Effector CD8-positive, alpha-beta T cell (primary cell): Measurements from ENCODE around the gene LECT2.

Source experiments
- DNase-seq: peaks from one replicate; lab custom pipeline; 2025; lab: John Stamatoyannopoulos, UW

LECT2 gene

GRCh38 chr5:135978212-135978631, 23.4 kb upstream of the LECT2 start:
- DNase-seq = no peak

- no peak for DNase-seq
These were observed 22.7 kb upstream of the LECT2 start for GRCh38 chr5:135977375-135977928.

GRCh38 chr5:135976216-135976615, 21.4 kb upstream of the LECT2 start:
- DNase-seq = no peak

GRCh38 chr5:135975122-135975521, 20.3 kb upstream of the LECT2 start:
- DNase-seq = no peak

- DNase-seq = no peak
These were observed 19.3 kb upstream of the LECT2 start for GRCh38 chr5:135974021-135974600.

- DNase-seq = no peak
These were observed 18.7 kb upstream of the LECT2 start for GRCh38 chr5:135973323-135974020.

GRCh38 chr5:135971701-135972100, 16.9 kb upstream of the LECT2 start:
- DNase-seq = no peak

- DNase-seq = no peak
These were observed 12.0 kb upstream of the LECT2 start for GRCh38 chr5:135966790-135967189.

GRCh38 chr5:135966165-135966564, 11.4 kb upstream of the LECT2 start:
- no peak for DNase-seq

GRCh38 chr5:135965504-135965903, 10.7 kb upstream of the LECT2 start:
- no peak for DNase-seq

GRCh38 chr5:135964670-135965320, 10.0 kb upstream of the LECT2 start:
- no peak for DNase-seq

GRCh38 chr5:135955525-135955924, 742 bp upstream of the LECT2 start:
- DNase-seq = no peak

GRCh38 chr5:135953850-135954249, 933 bp downstream of the LECT2 start:
- no peak for DNase-seq

GRCh38 chr5:135952683-135953082, 2.1 kb downstream of the LECT2 start:
- no peak for DNase-seq

- no peak for DNase-seq
These were observed 3.0 kb downstream of the LECT2 start for GRCh38 chr5:135951807-135952206.

GRCh38 chr5:135951257-135951656, 3.5 kb downstream of the LECT2 start:
- DNase-seq = no peak

- no peak for DNase-seq
These were observed 4.2 kb downstream of the LECT2 start for GRCh38 chr5:135950611-135951010.

- DNase-seq = no peak
These were observed 9.7 kb downstream of the LECT2 start for GRCh38 chr5:135944967-135945560.

GRCh38 chr5:135944564-135944963, 10.2 kb downstream of the LECT2 start:
- no peak for DNase-seq

- DNase-seq = no peak
These were observed 12.5 kb downstream of the LECT2 start for GRCh38 chr5:135942202-135942771.

- no peak for DNase-seq
These were observed 13.1 kb downstream of the LECT2 start for GRCh38 chr5:135941711-135942110.

GRCh38 chr5:135937245-135937911, 17.4 kb downstream of the LECT2 start:
- no peak for DNase-seq
